B cell (primary cell): ENCODE measurements around the gene TET3.

ENCODE experiments used
- EZH2 ChIP-seq: IDR thresholded peaks from 2 replicates; pipeline ENCODE4 v1.6.1; 2012; ENCODE audit warnings: borderline replicate concordance, low read depth, mild to moderate bottlenecking, moderate library complexity, low read length; ENCODE audit not compliant: insufficient read depth, poor library complexity, severe bottlenecking
- TF ChIP-seq, protein P1 (sequence below): fragments of 200-600 bp; IDR thresholded peaks from one replicate; pipeline ENCODE4 v1.8.0; 2022; ENCODE audit warnings: antibody characterized with exemption, mild to moderate bottlenecking

DNA sequence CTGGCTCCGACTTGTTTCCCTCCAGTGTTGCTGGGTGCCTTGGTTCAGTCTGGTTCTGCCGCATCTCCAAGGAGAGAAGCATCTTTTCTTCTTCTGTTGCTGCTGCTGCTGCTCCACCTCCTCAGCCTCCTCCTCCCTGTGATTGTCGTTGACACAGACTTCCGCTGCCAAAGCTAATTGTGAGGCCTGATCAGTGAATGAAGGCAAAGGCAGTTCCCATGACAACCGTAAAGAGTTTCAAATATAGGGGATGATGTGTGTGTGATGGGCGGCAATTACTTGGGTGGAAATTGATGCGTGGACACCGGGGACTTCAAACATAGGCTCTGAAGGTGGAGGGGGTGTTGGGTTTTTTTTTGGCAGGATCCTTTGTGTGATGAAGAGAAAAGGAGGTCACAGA, 13.7 kb downstream of the TET3 start:
- TF ChIP-seq, protein P1, sequence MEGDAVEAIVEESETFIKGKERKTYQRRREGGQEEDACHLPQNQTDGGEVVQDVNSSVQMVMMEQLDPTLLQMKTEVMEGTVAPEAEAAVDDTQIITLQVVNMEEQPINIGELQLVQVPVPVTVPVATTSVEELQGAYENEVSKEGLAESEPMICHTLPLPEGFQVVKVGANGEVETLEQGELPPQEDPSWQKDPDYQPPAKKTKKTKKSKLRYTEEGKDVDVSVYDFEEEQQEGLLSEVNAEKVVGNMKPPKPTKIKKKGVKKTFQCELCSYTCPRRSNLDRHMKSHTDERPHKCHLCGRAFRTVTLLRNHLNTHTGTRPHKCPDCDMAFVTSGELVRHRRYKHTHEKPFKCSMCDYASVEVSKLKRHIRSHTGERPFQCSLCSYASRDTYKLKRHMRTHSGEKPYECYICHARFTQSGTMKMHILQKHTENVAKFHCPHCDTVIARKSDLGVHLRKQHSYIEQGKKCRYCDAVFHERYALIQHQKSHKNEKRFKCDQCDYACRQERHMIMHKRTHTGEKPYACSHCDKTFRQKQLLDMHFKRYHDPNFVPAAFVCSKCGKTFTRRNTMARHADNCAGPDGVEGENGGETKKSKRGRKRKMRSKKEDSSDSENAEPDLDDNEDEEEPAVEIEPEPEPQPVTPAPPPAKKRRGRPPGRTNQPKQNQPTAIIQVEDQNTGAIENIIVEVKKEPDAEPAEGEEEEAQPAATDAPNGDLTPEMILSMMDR = no peak
- no peak for TF ChIP-seq EZH2
